GDM1 (cell line): ENCODE results near the gene KRTAP19-8.

Experiments used
- DNase-seq: peaks from one replicate; lab custom pipeline; 2025; lab: John Stamatoyannopoulos, UW

KRTAP19-8 gene, protein sequence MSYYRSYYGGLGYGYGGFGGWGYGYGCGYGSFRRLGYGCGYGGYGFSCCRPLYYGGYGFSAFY

DNA sequence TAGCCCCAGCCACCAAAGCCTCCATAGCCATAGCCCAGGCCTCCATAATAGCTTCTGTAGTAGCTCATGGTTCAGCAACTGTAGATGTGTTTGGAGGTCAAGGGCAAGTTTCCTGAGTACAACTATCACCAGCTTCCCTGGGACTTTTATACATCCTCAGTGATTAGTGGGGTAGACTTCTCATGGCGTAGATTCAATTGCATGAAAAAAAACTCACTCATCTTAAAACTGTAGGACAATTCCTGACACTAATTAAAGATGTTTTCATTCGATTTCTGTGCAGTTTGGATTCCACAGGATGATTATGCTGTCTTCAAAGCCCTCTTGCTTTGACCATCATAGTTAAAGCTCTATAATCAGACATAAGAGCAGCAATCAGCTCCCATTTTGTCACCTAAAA, at the start of gene KRTAP19-8:
Gene KRTAP19-8, minus strand, starts transcription at position 101 of the 400 bp plus-strand sequence. Its CDS starts 33 bp downstream, at position 68.
- no peak for DNase-seq

DNA sequence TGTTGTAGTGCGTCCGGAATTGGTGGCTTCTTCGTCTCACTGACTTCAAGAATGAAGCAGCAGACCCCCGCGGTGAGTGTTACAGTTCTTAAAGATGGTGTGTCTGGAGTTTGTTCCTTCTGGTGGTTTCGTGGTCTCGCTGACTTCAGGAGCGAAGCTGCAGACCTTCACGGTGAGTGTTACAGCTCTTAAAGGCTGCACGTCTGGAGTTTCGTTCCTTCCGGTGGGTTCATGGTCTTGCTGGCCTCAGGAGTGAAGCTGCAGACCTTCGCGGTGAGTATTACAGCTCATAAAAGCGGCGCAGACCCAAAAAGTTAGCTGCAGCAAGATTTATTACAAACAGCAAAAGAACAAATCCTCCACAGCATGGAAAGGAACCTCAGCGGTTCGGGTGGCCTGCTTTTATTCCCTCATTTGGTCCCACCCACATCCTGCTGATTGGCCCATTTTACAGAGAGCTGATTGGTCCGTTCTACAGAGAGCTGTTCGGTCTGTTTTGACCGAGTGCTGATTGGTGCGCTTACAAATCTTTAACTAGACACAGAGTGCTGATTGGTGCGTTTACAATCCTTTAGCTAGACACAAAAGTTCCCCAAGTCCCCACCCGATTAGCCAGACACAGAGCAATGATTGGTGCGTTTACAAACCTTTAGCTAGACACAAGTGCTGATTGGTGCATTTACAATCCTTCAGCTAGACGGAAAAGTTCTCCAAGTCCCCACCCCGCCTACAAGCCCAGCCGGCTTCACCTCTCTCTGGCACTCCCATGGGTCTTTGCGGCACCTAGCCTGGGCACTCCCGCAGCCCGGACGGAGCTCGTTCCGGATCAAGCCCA, 49.6 kb upstream of the KRTAP19-8 start:
- DNase-seq: no peak

DNA sequence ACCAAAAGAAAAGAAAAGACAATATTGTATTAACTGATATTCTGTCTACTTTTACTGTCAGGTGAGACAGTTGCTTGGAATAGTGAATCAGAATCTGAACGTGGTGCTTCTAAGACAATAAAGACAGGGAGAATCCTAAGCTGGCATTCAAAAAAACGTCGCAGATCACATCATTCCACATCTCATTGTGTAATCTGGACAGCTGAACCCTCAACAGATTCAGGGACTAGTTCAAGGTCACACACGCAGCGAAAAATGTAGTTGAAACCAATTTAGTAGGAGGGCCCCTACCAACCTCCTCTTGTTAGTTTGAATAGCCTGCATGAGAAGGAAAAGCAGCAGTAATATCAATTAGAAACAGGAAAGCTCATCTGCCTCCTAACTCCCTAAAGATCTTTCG, 46.4 kb upstream of the KRTAP19-8 start:
- DNase-seq: no peak

DNA sequence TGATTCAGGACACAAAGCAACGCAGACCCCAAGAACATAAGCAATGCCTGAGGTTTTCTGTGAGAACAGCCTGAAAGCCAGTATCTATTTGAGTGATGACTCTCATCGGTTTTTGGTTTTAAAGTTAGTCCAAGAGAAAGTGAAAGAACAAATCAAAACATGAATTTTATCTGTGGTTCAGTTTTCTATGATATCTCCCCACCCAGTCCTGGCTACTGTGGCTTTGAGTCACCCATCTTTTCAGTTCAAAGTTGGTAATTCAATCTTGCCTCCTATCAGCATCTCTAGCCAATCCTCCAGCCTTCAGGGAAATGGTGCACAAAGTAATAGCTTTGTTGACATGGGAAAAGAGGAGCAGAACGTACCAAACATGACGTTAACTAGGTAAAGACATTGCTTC, 40.5 kb upstream of the KRTAP19-8 start:
- no peak for DNase-seq

DNA sequence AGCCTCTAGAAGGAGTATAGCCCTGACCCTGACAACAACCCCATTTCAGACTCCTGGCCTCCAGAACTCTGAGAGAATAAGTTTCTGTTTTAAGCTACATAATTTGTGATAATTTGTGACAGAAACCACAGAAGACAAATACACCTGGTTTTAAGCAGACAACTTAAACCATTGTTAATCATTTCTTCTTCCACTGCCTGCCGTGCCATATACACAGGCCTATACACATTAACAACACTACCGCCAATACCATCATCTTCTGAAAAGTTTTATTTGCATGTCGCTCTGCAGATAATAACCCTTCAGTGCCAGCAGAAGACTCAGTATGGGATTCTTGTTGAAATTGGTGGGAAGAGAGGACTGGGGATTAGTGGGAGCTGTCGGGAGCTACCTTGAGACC, 39.9 kb upstream of the KRTAP19-8 start:
- no peak for DNase-seq

DNA sequence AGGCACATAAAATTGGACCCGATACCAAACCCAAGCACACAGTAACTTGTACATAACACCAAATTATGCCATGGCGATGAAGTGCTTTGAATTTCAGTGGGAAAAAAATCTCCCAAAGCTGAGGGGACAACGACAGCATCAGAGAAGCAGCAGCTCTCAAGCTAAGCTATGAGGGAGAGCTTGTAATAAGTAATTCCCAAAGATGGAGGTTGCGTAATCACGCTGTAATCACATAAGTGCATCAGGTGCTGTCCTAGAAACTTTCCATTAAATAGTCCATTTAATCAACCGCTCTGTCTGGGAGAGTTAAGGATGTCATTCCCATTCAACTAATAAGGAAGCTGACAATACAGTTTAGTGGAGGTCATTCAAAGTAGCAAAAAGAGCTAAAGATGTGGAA, 37.6 kb upstream of the KRTAP19-8 start:
- DNase-seq: no peak

DNA sequence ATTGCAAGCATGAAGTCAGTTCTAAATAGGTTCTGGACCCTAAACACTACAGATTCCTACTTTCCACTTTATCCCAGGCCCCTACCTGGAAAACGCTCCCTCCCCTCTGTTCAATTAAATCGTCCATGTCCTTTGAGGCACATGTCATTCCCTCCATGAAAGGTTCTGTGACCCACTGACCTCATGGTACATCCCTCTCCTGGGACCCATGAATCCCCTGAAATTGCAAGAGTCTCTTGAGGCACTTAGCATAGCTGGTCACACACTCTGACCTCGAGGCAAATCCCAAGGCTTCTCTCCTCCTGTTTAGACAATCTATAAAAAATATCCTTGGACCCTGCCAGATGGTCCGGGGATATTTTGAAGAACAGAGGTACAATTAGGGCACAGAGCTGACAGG, 34.3 kb upstream of the KRTAP19-8 start:
- DNase-seq: no peak

DNA sequence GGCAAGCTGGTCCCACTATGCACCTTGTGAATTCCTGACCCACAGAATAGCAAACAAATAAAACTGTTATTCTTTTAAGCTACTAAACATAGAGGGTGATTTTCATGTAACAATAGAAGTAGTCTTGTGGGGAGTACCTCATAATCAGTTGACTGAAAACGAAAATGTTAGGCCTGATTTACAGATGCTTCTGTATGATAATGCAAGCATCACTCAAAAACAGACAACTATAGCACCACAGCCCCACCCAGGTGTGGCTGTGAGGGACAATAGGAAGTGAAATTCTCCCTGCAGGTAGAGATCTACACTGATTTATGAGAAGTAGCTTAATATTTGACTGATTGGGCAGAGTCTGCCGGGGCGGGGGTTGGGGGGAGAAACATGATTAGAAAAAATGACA, 26.5 kb upstream of the KRTAP19-8 start:
- no peak for DNase-seq

DNA sequence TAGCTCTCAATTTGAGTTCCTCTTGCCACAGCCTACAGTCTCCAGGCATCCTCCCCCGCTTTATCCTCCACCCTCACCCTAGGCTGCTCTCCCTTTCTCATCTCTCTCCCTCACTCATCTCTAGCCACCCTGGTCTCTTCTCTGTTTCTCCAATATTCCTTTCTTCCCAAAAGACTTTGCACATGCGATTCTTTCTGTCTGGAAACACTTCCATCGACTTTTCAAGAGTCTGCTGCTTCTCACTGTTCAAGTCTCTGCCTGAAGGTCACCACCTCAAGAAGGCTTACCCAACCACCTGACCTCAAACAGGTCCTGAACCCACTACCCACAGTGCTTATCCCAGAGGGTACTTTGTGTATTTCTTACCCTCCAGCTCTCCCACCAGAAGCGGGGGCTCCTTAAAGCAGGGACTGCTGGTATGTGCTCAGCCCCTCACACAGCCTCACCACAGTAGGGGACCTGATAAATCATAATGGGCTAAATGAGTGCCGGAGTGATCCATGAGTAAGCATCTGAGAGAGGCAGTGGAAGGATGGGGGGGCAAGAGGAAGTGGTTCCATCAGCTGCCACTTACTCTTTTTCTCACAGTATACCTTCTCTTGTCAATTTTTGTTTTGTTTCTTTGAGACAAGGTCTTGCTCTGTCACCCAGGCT, 14.3 kb upstream of the KRTAP19-8 start:
- DNase-seq: no peak

DNA sequence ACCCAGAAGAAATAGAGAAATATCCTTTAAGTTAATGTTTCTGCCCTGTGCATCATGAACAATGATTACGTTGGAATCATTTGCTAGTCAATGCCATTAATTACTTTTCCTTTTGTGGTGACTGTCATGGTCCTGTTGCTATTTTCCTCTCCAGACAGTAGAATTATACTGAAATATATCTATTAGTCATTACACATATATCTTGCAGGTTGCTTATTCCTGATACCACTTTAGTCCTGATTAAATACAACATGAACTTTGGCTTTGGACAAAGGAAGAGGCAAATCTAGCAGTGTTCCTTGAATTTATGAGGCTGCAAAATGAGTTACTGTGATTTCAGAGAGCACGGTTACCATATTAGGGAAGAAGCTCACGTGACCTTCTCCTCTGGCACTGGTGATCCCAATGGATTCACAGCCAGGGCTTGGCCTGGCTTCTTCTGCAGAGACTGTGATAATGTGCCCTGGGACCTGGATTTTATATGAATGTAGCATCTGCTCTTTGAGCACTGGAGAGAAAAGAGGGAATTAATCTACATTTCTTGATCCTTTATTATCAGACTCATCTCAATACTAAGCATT, 12.4 kb upstream of the KRTAP19-8 start:
- no peak for DNase-seq

DNA sequence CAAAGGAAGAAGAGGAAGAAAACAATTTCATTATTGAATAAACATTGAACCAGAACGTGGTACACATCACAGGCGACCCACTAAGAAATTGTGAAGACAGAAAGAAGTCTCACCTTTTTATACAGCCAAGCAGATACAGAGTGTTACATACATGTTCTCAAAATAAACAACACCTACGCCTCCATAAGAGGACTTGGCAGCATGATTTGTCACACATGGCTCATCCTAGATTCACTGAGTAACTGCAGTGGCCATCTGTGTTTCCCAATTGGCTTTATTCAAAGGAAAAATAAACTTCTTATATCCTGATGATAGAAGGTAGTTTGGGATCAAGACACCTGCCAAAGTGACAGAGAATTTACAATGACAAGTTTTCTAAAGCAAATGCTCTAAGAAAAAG, 7.6 kb upstream of the KRTAP19-8 start:
- DNase-seq: no peak

DNA sequence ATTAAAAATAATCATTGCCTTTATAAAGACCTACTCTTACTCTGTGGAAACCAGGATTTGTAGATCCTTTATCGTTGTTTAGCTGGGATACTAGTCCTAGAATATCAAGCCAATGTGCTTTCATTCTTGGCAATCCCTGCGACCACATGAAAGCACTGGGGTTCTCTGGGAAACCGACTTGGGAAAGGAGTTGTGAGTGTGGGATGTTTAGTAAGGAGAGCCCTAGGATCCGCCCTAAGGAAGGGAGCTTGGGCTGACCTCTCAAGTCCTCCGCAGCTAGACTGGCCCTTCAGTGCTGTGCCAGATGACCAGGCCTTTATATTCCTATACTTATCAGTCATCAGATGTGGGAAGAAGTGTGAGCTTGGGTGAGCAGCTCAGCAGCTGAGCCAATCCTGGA, 5.2 kb upstream of the KRTAP19-8 start:
- no peak for DNase-seq

DNA sequence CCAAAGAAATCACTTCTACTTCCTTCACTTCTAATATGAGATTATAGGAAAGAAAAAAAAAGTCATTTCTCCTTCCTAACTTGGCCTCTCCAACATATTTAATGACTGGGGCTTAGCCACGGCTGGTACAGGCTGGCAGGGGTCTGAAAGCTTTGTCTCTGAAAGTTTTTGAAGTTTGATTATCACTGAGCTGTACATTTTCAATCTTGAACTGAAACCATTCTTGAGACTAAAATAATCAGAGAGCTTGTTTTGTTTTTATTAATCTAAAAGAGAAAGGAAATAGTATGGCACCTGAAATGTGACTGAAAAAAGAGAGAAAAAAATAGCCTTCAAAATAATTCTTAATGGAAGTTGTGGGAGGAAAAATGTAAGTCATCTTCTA, 3.8 kb upstream of the KRTAP19-8 start:
- no peak for DNase-seq

DNA sequence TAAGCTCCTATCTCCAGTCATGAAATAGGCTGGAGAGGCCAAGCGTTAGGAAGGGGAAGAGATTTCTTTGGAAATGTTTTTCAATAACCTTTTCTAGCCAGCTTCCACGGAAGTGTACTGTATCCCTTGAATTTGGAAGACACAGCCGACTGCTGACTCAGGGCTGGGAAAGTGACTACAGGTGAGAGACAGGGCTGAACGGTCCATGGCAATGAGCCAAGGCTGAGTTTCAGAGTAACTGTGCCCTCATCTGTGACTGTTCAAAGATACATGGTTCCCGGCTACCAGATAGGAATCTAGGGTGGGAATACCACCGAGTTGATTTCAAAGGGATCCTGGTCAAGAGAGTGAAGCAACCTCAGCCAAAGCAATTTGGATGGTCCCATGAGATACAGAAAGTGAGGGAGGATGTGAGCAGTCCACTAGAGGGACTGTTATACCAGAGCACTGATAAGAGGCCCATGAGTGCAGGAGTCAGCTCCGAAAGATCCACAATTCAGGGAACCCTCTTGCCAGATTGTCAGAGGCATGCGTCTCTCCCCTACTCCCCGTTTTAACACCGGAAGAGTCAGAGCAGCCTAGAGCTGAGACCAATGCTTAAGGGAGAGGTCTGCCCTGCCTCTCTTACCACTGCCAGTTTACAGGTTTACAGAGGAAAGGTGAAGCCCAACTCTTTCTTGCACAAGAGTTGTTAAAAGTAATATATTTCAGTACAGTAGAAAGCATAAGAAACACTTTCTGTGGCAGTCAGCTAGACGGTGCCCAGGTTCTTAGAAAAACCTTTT, 3.2 kb upstream of the KRTAP19-8 start:
- DNase-seq: no peak

DNA sequence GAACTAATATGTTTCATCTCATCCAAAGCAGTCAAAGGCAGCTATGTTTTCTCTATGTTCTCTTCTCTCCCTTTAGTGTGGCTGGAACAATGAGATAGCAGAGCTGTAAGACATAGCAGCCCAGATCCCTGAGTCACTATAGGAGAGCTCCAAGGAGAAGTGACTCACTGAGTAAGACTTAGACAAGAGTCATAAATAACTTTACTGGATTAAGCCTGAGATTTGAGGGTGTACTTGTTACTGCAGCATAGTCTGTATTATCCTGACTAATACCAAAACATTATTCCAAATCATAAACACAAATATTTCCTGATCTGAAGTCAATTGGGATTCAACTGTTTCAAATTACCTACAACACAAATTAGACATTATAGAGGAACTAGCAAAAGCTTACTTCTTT, 3.9 kb downstream of the KRTAP19-8 start:
- no peak for DNase-seq

DNA sequence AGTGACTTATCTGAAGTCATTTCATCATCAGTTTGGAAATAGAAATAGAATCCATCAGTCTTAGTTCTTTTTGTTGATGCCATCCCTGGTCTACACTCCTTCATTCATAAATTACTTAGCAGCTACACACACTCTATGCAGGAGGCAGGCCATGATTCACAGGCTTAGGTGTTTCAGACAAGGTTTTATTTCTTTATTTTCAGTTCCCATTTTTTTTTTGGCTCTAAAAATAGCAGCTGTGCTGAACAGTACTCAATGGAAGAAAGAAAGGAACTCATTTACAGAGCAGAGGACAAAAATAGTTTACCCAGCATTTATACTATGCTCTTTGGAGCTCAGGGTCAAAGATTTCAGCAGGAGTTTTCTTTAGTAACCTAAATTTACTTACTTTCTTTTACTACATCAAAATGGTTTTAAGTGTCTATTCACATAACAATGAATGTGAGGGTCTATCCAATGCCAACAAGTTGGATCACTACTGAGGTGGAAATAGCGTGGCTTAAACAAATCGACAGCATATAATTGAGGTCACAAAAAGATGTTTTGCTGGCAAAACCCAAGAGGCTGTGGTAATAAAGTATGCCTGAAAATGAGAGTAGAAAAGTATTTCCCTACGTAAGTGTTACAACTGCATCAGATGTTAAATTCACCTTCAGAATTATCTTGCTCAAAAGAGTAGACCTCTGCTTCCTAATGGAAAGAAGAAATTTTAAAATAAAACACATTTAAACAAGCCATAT, 7.7 kb downstream of the KRTAP19-8 start:
- no peak for DNase-seq

DNA sequence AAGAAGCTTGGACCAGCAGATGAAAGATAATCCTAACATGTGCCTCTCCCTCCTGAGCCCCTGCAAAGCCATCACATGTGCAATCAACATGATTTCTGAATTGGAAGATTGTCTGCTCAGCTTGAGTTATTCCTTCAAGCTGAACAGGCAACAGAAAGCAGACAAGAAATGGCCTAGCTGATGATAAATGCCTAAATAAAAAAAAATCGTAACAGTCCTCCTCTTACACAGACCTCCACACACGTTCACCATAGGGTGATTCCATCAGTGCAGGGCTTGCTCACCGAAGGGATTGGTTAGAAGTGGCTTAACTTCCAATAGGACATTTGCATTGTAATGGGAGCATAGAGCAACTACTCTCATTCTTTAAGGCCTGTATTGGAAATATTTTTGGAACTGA, 14.6 kb downstream of the KRTAP19-8 start:
- no peak for DNase-seq

DNA sequence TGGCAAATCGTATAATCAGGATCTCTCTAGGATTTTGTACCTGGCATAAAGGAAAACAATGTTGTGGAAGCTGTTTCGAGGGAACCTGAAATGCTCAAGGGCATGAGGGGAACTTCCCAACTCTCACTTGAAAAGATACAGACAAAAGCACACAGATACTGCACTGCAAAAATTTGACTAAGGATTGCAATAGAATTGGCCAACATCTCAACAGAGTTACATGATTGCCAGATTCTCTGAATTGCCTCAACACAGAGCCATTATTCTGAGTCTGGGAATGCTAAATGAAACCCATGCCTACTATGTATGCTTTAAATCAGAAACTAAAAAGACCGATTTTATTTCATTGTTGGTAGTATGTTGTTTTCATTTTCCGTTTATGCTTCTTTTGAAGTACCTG, 16.0 kb downstream of the KRTAP19-8 start:
- DNase-seq: no peak

DNA sequence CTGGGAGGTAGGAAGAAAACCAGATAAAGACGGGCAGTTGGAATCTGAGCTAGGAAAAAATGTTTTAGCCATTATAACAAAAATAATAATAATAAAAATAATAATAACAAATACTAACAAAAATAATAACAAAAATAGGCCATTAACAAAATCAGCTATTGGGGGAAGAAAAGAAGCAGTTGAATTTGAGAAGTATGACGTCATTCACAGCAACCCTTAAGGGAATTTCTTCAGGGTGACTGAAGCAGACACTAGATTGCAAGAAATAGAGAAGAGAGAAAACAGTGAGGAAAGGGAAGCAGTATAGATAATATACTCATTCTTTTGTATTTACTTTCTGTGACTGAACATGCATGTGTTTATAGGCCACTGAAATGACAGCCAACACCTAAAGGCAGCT, 20.0 kb downstream of the KRTAP19-8 start:
- no peak for DNase-seq

DNA sequence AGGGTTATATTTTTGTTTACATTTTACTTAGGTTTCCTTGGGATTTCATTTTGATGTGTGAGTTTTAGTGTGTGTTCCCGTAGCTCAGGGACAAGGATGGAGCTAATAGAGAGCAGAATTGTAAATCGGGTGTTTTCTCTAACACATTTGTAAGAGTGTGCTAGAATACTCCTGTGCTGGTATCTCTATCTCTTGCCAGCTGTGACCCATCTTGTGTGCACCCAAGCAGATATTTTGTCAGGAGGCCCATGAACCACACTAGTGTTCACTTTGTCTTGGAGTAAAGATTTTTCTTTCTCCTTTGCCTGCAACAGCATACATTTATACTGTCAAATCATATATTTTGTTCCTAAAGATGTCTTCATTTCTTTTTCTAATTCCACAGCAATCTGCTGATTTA, 23.4 kb downstream of the KRTAP19-8 start:
- DNase-seq: no peak
